Posterior vena cava (tissue), 2 donors: ENCODE measurements around the gene CLMN. TPM values are rescaled to one million over a fixed set of nuclear protein-coding genes. Genes with fewer than 3 reads are reported as not detected.
A peak's percentile ranks its signal among the peaks of the same experiment; 100 is the strongest.

Experiments
- DNase-seq: peaks from one replicate; pipeline ENCODE4 v3.0.0-alpha.2; 2020; ENCODE audit warnings: low spot score
- intact Hi-C, 2 donors: fragments of 100-400 bp; cut with DNase I; formaldehyde crosslinking; loops; one replicate each; pipeline versions ENCODE4 v1.14.1 to v1.14.2; 2022 to 2023
- total RNA-seq, 2 donors: library from RNA; stranded (reverse); fragmentation: NEBNext Ultra II Directional; extraction: Animal tissue kit (Norgen Biotek cat#: 25700); gene quantifications; one replicate each; pipeline ENCODE4 v1.2.1, GENCODE V29; 2021
- donor health status: DM: yes; HTN: yes; CAD: no.
- donor health status: DM: yes; HTN: yes; CAD: no.

Gene CLMN
- total RNA-seq, 2 donors from 2014 or later, result 9.4 to 11.1 TPM

GRCh38 chr14:95309261-95310051 is 10.3 kb downstream of the CLMN start:
- intact Hi-C loops, result no loop called here
- DNase-seq, result peak; percentile 58

GRCh38 chr14:95308073-95308472 is 11.6 kb downstream of the CLMN start:
- intact Hi-C loops, result no loop called here
- DNase-seq, result peak; percentile 3

GRCh38 chr14:95307402-95308041 is 12.2 kb downstream of the CLMN start:
- peak; percentile 51 for DNase-seq
- intact Hi-C loops, result no loop called here

GRCh38 chr14:95305940-95306339 is 13.8 kb downstream of the CLMN start:
- peak; percentile 30 for DNase-seq

GRCh38 chr14:95305145-95305544 is 14.6 kb downstream of the CLMN start:
- peak; percentile 34 for DNase-seq
- intact Hi-C loops, result no loop called here

More at GRCh38 chr14:95305940-95306339, 13.8 kb downstream of the CLMN start:
- intact Hi-C loops, result no loop called here

GRCh38 chr14:95304342-95304741 is 15.4 kb downstream of the CLMN start:
- DNase-seq, result peak; percentile 5
- intact Hi-C loops, result no loop called here

GRCh38 chr14:95303552-95303951 is 16.2 kb downstream of the CLMN start:
- intact Hi-C loops, result no loop called here
- no peak for DNase-seq

- intact Hi-C loops, result no loop called here
- DNase-seq, result no peak
Observed at GRCh38 chr14:95302667-95303506, 16.8 kb downstream of the CLMN start.

GRCh38 chr14:95301527-95302187 is 18.1 kb downstream of the CLMN start:
- intact Hi-C loops, result no loop called here
- no peak for DNase-seq

- DNase-seq, result no peak
- intact Hi-C loops, result no loop called here
Observed at GRCh38 chr14:95300697-95301526, 18.8 kb downstream of the CLMN start.

GRCh38 chr14:95300002-95300696 is 19.6 kb downstream of the CLMN start:
- DNase-seq, result no peak
- intact Hi-C loops, result no loop called here

- intact Hi-C loops, result no loop called here
- DNase-seq, result no peak
Observed at GRCh38 chr14:95299271-95299670, 20.4 kb downstream of the CLMN start.

- intact Hi-C loops, result no loop called here
- DNase-seq, result peak; percentile 49
Observed at GRCh38 chr14:95297832-95298231, 21.9 kb downstream of the CLMN start.

GRCh38 chr14:95296966-95297365 is 22.7 kb downstream of the CLMN start:
- DNase-seq, result no peak
- intact Hi-C loops, result no loop called here

GRCh38 chr14:95295600-95296376 is 23.9 kb downstream of the CLMN start:
- DNase-seq, result peak; percentile 5
- intact Hi-C loops, result no loop called here

- peak; percentile 60 for DNase-seq
- intact Hi-C loops, result no loop called here
Observed at GRCh38 chr14:95294834-95295599, 24.7 kb downstream of the CLMN start.

GRCh38 chr14:95294320-95294719 is 25.4 kb downstream of the CLMN start:
- DNase-seq, result peak; percentile 37
- intact Hi-C loops, result no loop called here
